ENCODE results near the gene GLRX3.

GLRX3 gene

DNA sequence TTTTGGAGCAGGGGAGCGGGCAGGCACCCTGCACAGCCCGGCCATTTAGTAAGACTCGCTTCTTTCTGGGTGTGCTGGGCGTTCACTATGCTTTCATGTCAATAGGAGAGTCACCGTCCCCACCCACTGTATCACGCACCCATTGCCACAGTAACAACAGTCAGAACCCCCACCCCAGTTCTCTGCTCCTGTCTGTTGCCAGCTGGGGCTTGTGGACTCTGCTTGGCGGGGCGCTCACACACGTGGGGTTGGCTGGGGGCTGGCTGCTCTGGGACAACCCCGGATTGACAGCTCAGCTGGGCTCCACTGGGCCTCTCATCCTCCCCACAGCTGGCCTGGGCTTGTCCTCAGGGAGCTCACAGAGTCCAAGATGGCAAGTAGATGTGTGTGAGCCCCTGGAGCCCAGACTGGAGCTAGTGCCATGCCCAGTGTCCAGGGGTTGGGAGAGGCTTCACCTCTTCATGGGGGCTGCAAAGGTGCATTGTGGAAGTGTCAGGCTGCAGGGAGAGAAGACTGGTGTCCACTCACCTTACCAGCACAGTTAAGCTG lies 59.6 kb downstream of the GLRX3 start:
- H3K4me2 ChIP-seq (ENCODE audit: low read length), result no peak overlapping the region
- H4K20me1 ChIP-seq (ENCODE audit: insufficient read depth, low read length), result no peaks in the 10 kb centered on the region
- no peaks in the 10 kb centered on the region for H3K27me3 ChIP-seq (ENCODE audit: insufficient read depth, low read length)
- no peaks in the 10 kb centered on the region for H3K79me2 ChIP-seq (ENCODE audit: insufficient read depth, low read length)
- H3K9me2 ChIP-seq (ENCODE audit: low read depth, low read length), result no peaks in the 10 kb centered on the region
- no peaks in the 10 kb centered on the region for H3F3A ChIP-seq (ENCODE audit: insufficient read depth, low read length)
- H3K4me1 ChIP-seq (ENCODE audit: insufficient read depth, low read length, severe bottlenecking), result no peaks in the 10 kb centered on the region
- TF ChIP-seq EZH2 (IDR thresholded peaks at IDR 0.05; ENCODE audit: borderline replicate concordance, low read length) (no peak), CTCF (IDR thresholded peaks at IDR 0.05; ENCODE audit: low read length) (no peak)
- no peak overlapping the region for H3K27ac ChIP-seq (ENCODE audit: low read depth, low read length, poor library complexity, severe bottlenecking)
- no peak overlapping the region for H2AFZ ChIP-seq (ENCODE audit: low read length)
- no peak overlapping the region for H3K9ac ChIP-seq (ENCODE audit: low read length)
- no peak overlapping the region for H3K4me3 ChIP-seq (ENCODE audit: low read depth, low read length, poor library complexity, severe bottlenecking)
- no peaks in the 10 kb centered on the region for H3K36me3 ChIP-seq (ENCODE audit: insufficient read depth, low read length)
- H3K9me3 ChIP-seq (ENCODE audit: low read length), result no peaks in the 10 kb centered on the region

DNA sequence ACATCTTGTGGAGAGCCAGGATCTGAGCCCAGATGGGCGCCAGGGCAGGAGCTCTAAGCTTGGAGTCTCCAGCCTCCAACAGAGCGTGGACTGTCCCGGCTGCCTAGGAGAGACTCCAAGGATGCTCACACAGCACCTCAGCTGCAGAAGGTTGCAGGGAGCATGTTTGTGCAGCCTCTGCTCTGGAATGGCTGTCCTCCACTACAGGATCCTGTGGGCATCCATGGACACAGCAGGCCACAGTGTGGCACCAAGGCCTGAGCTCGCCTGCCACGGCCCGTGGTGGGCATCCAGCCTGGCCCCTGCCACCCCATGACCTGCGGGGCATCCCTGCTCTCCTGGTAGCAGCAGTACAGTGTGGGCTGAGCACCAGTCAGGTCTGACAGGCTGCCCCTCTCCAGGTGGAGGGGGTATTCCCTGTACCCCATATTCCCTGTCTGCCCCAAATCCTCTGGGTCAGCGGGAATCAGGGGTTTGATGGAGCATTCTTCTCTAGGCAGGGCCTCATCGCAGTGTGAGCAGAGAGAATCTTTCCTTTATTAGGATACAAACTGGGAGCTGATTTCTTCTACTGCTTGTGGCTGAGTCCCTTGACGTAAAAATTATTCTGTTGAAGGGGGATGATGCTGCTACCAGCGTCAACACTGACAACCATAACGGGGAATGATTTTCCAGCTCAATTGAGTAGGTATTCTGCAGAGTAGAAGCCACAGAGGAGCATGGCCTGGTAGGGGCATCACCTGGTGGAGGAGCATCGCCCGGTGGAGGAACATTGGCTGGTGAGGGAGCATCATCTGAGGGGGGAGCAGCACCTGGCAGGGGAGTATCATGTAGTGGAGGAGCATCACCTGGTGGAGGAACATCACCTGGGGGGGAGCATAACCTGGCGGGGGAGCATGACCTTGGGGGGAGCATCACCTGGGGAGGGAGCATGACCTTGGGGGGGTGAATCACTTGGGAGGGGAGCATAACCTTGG lies 60.6 kb downstream of the GLRX3 start:
- no peaks in the 10 kb centered on the region for H3K9me3 ChIP-seq (ENCODE audit: low read length)
- TF ChIP-seq EZH2 (IDR thresholded peaks at IDR 0.05; ENCODE audit: borderline replicate concordance, low read length) (no peak), CTCF (IDR thresholded peaks at IDR 0.05; ENCODE audit: low read length) (no peak)
- H3F3A ChIP-seq (ENCODE audit: insufficient read depth, low read length), result no peaks in the 10 kb centered on the region
- no peaks in the 10 kb centered on the region for H3K27me3 ChIP-seq (ENCODE audit: insufficient read depth, low read length)
- no peak overlapping the region for H3K27ac ChIP-seq (ENCODE audit: low read depth, low read length, poor library complexity, severe bottlenecking)
- no peak overlapping the region for H3K9ac ChIP-seq (ENCODE audit: low read length)
- no peak overlapping the region for H2AFZ ChIP-seq (ENCODE audit: low read length)
- H3K79me2 ChIP-seq (ENCODE audit: insufficient read depth, low read length), result no peaks in the 10 kb centered on the region
- H3K9me2 ChIP-seq (ENCODE audit: low read depth, low read length), result no peaks in the 10 kb centered on the region
- no peak overlapping the region for H3K4me3 ChIP-seq (ENCODE audit: low read depth, low read length, poor library complexity, severe bottlenecking)
- H3K4me1 ChIP-seq (ENCODE audit: insufficient read depth, low read length, severe bottlenecking), result no peaks in the 10 kb centered on the region
- H3K4me2 ChIP-seq (ENCODE audit: low read length), result no peak overlapping the region
- H4K20me1 ChIP-seq (ENCODE audit: insufficient read depth, low read length), result no peaks in the 10 kb centered on the region
- no peaks in the 10 kb centered on the region for H3K36me3 ChIP-seq (ENCODE audit: insufficient read depth, low read length)

DNA sequence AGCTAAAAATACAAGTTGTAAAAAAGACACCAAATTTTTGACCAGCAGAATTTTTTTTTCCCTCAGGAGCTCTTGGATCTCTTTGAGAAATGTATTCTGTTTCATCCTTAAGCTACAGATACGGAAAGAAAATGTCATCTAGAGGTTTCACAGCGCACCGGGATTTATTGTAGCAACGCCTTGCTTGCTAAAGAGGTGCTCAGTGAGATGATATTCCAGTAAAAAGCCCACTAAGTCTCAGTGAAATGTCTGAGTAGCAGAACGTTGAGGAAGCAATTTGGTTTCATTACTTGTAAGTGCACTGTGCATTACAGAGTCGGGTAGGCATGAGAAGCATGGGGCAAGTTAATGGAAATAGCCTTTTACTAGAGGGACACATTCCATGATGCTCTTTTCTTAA lies 62.5 kb downstream of the GLRX3 start:
- H3K4me3 ChIP-seq (ENCODE audit: low read depth, low read length, poor library complexity, severe bottlenecking), result no peak overlapping the region
- no peak overlapping the region for H3K4me2 ChIP-seq (ENCODE audit: low read length)
- H3F3A ChIP-seq (ENCODE audit: insufficient read depth, low read length), result no peaks in the 10 kb centered on the region
- H3K9me2 ChIP-seq (ENCODE audit: low read depth, low read length), result no peaks in the 10 kb centered on the region
- no peaks in the 10 kb centered on the region for H3K9me3 ChIP-seq (ENCODE audit: low read length)
- no peaks in the 10 kb centered on the region for H3K4me1 ChIP-seq (ENCODE audit: insufficient read depth, low read length, severe bottlenecking)
- H4K20me1 ChIP-seq (ENCODE audit: insufficient read depth, low read length), result no peaks in the 10 kb centered on the region
- H3K9ac ChIP-seq (ENCODE audit: low read length), result no peak overlapping the region
- no peak overlapping the region for H2AFZ ChIP-seq (ENCODE audit: low read length)
- no peaks in the 10 kb centered on the region for H3K27me3 ChIP-seq (ENCODE audit: insufficient read depth, low read length)
- no peak for TF ChIP-seq CTCF (IDR thresholded peaks at IDR 0.05; ENCODE audit: low read length)
- TF ChIP-seq EZH2 (IDR thresholded peaks at IDR 0.05; ENCODE audit: borderline replicate concordance, low read length), result no peak
- no peaks in the 10 kb centered on the region for H3K79me2 ChIP-seq (ENCODE audit: insufficient read depth, low read length)
- H3K36me3 ChIP-seq (ENCODE audit: insufficient read depth, low read length), result no peaks in the 10 kb centered on the region
- no peak overlapping the region for H3K27ac ChIP-seq (ENCODE audit: low read depth, low read length, poor library complexity, severe bottlenecking)

Data from OCI-LY1 (cell line).